GM19455 (cell line): Measurements from ENCODE around the gene MS4A7.

Experiments used
- ATAC-seq: cut with Tn5 transposase; IDR thresholded peaks from one replicate; pipeline ENCODE4 v1.9.1; 2021; ENCODE audit not compliant: unreplicated experiment

Gene MS4A7

DNA sequence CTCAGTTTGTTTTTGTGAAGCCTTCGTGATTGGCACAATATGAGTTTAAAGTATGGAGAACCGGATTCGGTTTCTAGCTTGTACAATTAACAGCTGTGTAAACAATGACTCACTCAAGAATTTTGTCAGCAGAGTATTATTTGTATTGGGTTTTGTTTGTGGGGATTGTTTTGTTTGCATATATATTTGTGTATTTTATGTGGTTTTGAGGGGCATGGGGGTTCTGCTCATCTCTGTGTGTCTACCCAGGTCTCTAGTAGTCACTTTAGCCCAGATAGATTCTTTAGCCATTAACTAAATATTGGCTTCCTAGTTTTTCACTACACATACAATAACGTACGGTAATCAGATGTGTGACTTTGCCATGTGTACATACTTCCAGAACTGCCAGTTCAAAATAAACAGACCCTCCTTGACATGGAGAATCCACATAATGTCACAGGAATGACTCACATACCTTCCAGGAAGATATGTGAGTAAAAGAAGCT is 7.5 kb upstream of the MS4A7 start:
- no peak for ATAC-seq

DNA sequence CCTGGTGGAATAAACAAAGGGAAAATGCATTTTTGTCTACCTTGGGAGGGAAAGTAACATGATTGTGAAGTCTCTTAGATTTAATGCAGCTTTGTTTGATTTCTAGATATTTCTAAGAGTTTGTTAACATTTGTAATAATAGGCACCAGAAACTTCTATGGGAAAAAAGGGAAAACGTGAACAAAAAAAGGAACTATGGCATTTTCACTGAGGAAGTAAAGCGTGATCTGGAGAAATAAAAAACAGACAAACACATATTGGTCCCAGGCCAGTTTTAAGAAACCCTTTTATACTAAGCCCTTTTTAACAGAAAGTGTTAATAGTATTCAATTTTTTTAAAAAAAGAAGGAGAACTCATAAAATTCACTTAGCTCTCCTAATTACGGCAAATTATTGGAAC is 6.9 kb upstream of the MS4A7 start:
- ATAC-seq: no peak

GRCh38 chr11:60371854-60372253 is 6.5 kb upstream of the MS4A7 start:
- ATAC-seq: no peak

GRCh38 chr11:60372767-60373166 is 5.6 kb upstream of the MS4A7 start:
- no peak for ATAC-seq

DNA sequence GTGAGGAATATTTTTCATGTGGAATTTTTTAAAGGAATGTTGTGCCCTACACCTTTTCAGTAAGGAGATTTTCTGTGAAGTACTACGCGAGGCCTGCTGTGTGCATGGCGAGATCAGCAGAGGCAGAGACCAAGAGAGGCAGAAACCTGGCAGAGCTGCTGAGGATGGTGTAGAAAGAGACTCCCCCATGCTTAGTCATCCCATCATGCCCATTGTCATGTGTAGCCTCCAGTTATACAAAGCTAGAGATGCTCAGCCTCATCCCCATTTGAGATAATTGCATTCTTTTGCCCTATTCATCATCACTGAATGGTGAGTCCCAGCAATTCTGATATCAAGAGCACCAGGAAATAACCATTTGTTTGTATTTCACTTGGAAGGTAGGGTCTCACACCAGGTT is 3.0 kb upstream of the MS4A7 start:
- no peak for ATAC-seq

DNA sequence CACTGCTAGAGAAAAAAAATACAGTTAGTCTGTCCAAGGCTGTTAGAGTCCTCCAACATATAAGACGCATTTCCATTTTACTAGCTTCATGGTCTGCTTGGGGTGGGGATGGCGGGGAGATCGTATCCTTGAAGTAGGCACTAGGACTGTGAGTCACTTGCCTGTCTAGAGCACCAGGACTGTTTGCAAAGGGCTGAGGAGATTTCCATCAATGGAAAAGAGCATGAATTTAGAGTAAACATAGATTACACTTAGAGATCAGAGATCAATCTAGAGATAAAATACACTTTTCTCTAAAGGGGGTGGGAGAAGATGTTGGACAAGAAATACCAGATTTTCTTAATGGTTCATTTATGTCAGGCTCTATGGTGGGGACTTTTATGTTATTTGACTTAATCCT is 1.7 kb upstream of the MS4A7 start:
- ATAC-seq: no peak

DNA sequence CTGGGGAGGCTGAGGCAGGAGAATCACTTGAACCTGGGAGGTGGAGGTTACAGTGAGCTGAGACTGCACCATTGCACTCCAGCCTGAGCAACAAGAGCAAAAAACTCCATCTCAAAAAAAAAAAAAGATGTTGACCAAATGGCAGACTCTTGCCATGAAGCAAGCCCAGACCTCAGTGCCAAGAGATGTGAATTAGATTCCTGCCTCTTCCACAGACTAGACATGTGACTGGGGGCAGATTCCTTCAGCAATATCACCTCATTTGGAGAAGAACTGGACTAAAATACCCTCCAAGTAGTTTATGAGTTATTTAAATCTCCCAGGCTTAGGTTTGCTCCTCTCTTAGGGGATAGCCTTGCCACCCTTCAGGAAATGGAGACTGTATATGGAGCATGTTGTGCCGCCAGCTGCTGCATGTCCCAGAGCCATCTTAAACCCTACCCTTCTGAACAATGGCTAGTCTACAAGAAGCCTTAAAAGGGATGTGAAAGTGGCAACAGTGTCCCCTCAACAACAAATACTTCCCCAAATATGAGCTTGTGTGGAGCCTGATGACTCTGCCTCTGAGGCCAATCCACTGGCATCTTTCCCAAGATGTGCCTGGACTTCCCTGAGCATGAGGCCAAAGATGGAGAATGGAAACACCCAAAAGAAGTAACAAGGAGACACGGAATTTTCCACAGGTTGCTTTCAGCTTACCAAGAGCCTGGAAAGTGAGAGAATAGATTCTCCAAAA is 763 bp upstream of the MS4A7 start:
- no peak for ATAC-seq

DNA sequence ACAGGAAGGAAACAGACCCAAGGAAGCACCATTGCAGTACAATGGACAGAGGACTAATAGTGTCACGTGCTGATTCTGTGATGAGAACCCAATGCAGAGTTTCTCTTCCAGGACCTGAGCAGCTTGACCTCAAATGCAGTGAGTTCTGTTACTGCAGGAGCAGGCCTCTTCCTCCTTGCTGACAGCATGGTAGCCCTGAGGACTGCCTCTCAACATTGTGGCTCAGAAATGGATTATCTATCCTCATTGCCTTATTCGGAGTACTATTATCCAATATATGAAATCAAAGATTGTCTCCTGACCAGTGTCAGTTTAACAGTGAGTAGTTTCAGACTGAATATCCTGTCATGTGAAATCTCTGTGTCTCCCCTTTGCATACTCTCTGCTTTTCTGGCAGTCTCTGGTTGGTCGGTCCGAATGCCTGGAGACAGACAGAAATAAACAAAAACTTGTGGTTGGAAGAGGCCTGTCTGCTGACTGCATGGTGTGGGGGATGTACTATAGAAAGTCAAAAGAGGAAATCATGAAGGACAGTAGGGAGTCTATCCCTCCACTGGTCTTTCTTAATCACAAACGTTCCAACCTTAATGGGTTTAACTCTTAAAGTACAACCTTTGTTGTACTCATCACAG is 11.1 kb downstream of the MS4A7 start:
- ATAC-seq: peak; percentile 77

GRCh38 chr11:60390419-60390818 is 12.1 kb downstream of the MS4A7 start:
- no peak for ATAC-seq

- no peak for ATAC-seq
Measured at GRCh38 chr11:60392361-60392760, 14.0 kb downstream of the MS4A7 start.

- no peak for ATAC-seq
Measured at GRCh38 chr11:60393016-60393415, 14.7 kb downstream of the MS4A7 start.

GRCh38 chr11:60394666-60395380 is 16.5 kb downstream of the MS4A7 start:
- ATAC-seq: no peak

DNA sequence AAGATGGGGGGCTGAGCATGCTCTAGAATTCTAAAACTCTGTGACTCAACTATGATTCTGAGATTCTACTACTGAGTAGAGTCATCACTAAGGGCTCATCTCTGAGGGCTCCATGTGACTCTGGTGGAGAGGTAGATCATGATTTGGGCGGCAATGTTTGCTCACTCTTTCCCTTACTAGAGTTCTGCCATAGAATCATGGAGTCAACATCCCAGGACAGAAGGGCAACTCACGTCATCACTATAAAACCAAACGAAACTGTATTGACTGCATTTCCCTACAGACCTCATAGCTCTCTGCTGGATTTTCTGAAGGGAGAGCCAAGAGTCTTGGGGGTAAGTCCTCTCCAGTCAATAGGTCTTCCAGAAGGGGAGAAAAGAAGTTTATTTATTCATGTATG is 18.1 kb downstream of the MS4A7 start, which contains the start of gene MS4A14:
Gene MS4A14, plus strand, starts transcription at position 78 of the 400 bp plus-strand sequence. Its CDS starts 120 bp downstream, at position 198.
- no peak for ATAC-seq

GRCh38 chr11:60396799-60397198 is 18.5 kb downstream of the MS4A7 start:
- ATAC-seq: peak; percentile 84

DNA sequence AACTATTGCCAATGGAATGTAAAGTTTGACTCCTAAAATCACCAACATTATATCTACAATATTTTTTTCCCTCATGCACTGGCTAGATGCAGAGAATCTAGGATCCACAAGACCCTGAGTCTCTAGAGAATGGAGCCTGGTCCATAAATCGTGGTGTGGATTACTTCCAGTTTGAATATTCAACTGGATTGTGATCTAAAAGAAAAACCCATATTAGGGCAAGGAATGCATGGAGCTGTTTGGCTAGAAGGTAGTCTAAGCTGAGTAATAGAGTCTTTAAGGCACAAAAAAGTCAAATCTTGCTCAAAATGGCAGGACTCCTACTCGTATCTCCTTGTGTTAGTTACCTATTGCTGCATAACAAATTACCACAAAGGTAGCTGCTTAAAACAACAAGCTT is 41.7 kb downstream of the MS4A7 start:
- ATAC-seq: no peak

- ATAC-seq: no peak
Measured at GRCh38 chr11:60422609-60423008, 44.3 kb downstream of the MS4A7 start.

DNA sequence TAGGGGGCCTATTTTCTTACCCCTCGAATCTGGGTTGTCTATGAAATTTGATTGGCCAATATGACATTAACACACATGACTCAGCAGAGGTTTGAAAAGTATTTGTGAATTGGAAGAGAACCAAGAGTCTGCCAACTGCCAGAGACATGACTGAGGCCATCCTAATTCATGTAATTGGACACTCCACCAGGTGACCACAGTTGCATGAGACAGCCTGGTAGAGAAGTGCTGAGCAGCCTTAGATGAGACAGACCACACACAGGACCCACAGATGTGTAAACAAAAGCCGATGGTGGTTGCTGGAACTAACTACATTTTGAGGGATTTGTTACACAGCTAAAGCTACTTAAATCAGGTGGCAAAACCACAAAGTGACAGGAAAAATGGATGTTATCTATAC is 50.2 kb downstream of the MS4A7 start:
- no peak for ATAC-seq

DNA sequence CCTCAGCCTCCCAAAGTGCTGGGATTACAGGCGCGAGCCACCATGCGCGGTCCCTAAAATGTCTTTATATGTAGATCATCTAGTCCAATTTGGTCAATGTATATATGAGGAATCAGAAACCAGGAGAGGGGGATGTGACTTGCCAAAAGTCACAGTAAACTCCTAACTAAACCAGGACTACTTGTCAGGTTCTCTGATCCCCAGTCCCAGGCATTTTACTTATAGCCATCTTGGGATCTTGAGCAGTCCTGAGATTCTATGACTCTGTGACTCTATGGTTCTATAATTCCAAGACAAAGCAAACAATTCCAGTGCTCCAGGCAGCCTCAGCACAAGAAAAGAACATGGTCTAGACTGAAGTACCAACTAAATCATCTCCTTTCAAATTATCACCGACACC is 50.9 kb downstream of the MS4A7 start, which contains the start of gene MS4A5:
Gene MS4A5, plus strand, starts transcription at position 301 of the 400 bp plus-strand sequence. CDS start 103 bp downstream, outside the sequence.
- no peak for ATAC-seq

DNA sequence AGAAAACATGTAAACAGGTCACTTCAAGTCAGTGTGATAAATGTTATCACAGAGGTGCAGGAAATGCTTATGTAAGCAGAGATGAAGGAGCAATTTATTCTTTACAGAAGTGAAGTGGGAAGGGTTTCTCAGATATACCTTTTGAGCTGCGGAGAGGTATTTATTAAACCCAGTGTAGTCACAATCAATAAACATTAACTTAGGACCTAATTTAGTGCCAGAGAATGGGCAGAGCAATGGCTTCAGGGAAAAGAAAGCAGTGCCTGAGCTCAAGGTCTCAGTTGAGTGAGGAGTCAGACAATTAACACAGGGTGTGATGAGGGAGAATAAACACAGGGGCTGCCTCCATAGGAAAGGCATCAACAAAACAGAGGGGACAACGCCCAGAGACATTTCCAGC is 52.9 kb downstream of the MS4A7 start:
- ATAC-seq: no peak

DNA sequence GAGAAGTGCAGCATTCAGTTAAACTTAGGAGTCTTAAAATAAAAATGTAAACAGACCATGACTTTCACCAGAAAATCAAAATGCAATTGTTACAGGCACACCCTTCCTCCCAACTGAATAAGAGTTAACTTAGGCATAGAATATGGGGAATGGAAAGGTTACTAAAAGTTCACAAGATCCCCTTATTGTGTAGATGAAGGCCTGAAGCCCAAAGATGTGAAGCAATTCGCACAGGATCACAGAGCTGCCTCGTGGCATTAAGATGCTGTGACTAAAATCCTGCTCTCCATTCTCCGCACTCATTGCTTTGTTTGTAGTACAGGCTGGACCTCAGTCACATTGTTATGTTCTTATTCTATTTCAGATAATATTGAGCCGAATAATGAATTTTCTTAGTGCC is 55.1 kb downstream of the MS4A7 start:
- ATAC-seq: no peak
